HG02642 (cell line): ENCODE results near the gene ARL3.

Experiments
- ATAC-seq: cut with Tn5 transposase; IDR thresholded peaks from one replicate; pipeline ENCODE4 v1.9.1; 2021; ENCODE audit warnings: mild to moderate bottlenecking; ENCODE audit not compliant: unreplicated experiment, poor library complexity

ARL3 gene

DNA sequence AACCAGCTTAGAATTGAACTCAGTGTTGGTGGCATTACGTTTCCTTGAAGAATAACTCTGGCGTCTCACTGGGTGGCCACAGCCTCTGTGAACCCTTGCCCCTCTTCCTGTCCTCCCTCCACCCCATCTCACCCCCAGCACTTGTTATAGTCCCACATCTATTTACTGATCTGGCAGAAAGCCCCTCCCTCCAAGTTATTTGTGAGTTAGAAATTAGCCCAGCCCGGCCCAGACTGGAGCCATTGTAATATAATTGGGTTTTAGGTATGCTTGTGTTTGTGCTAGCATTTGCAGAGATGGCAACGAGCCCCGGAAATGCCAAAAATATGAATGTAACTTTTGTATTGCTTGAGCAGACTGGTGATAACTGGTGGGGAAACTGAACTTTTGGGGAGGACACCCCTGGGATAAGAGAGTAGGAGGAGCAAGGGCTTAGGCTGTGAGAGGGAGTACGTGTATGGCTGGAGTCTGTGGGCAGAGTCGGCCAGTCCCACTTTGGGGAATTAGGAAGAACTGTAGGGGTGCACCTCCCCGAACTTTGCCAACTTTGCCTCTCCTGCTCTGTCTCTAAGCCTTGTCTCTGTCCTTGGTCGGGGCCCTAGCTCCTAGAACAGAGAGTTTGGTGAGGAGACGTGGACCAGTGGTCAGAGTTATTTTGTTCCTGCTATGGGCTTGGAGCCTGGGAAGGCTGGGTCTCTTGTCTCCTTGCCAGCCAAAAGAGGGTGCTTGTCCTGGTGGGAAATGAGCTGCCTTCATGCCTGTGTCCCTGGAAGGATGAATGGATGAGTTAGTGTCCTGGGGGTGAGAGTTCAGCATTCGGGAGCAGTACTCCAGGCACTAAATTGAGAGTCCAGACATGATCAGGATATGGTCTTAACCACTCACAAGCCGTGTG, 89.2 kb downstream of the ARL3 start:
- no peak for ATAC-seq

DNA sequence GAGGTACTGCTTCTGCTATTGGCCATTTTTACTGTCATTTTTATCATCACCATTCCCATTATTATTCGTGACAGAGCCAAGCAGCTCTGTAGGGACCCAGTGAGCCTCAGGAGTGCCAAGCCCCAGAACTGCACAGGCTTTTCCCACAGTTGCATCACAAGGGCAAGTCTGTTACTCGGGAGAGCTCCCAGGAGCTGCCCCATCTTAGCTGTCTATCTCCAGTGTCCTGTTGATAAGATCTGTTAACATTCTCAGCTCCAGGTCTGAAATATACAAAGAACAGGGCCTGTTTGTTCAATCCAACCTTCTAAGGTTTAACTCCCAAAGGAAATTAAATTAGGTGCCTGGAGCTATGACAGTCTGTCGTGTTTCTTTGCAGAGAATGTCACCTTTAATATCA, 90.1 kb downstream of the ARL3 start:
- ATAC-seq, result no peak
